GM12878 (cell line): ENCODE data around the gene IFITM1. TPM values are rescaled to one million over a fixed set of nuclear protein-coding genes. Genes with fewer than 3 reads are reported as not detected.
"Not testable (repeated sequence)": the region's sequence is repeated elsewhere in the genome, so short reads cannot be mapped to it uniquely, and the experiment has no call there.

Experiments
- ATAC-seq: fragments of 200-7000 bp; cut with Tn5 transposase; 3 replicates; pipeline ENCODE4 v1.9.1; 2020; ENCODE audit warnings: mild to moderate bottlenecking, moderate library complexity
- BruUV-seq: library from RNA; stranded (reverse); fragments of 400-500 nt; replicated peaks from 2 replicates; lab custom pipeline; 2021; lab: Mats Ljungman, UMichigan
- CTCF ChIA-PET: fragments of 300-600 bp; sonication (Branson Sonifier 250); formaldehyde crosslinking; extraction: SDS; loops from one replicate; lab custom pipeline; 2021; ENCODE audit warnings: inconsistent platforms; lab: Yijun Ruan, JAX
- POLR2A ChIA-PET: fragments of 350-600 bp; formaldehyde crosslinking; extraction: SDS; loops from one replicate; lab custom pipeline; 2021; ENCODE audit warnings: inconsistent platforms; lab: Charles Lee
- RAD21 ChIA-PET: fragments of 300-600 bp; sonication (Branson Sonifier 250); formaldehyde crosslinking; loops from one replicate; lab custom pipeline; 2023; ENCODE audit warnings: antibody characterized with exemption; ENCODE audit not compliant: unreplicated experiment; lab: Charles Lee
- SMC1A ChIA-PET: fragments of 300-600 bp; sonication (Branson Sonifier 250); formaldehyde crosslinking; loops from one replicate; lab custom pipeline; 2023; ENCODE audit not compliant: unreplicated experiment, uncharacterized antibody; lab: Charles Lee
- DNase-seq: peaks from one replicate; pipeline ENCODE4 v3.0.0-alpha.2; 2011; ENCODE audit warnings: low read depth, low spot score
- FAIRE-seq: peaks from 3 replicates; lab custom pipeline; 2011; peaks lifted over from hg19 to GRCh38; lab: Jason Lieb, UNC
- H2AFZ ChIP-seq: 2 replicates; pipeline ENCODE4 v1.6.0; 2011; ENCODE audit warnings: low read depth, low read length, control low read depth; ENCODE audit not compliant: control insufficient read depth
- H3K27ac ChIP-seq: 2 replicates; pipeline ENCODE4 v1.5.1; 2011; ENCODE audit warnings: control low read depth; ENCODE audit not compliant: control insufficient read depth, insufficient read depth
- H3K27me3 ChIP-seq, 2 experiments: replicated peaks in 1 of 2; 2 replicates each; pipeline versions ENCODE4 v1.6.0 to v1.6.1; 2011; ENCODE audit warnings: low read length in 1 of 2; ENCODE audit not compliant: control insufficient read depth in 2 of 2, insufficient read depth in 2 of 2
- H3K36me3 ChIP-seq, 2 experiments: 2 replicates each; pipeline ENCODE4 v1.5.1; 2011; ENCODE audit warnings: low read length in 1 of 2; ENCODE audit not compliant: control insufficient read depth in 2 of 2, insufficient read depth in 2 of 2
- H3K4me1 ChIP-seq: 2 replicates; pipeline ENCODE4 v1.6.1; 2011; ENCODE audit warnings: mild to moderate bottlenecking, low read length, moderate library complexity, mixed read lengths; ENCODE audit not compliant: control insufficient read depth, insufficient read depth
- H3K4me2 ChIP-seq: 2 replicates; pipeline ENCODE4 v1.6.0; 2011; ENCODE audit warnings: control low read depth; ENCODE audit not compliant: control insufficient read depth, insufficient read depth
- H3K4me3 ChIP-seq: fragments of 200-600 bp; sonication (generic); 2 replicates; pipeline ENCODE4 v1.5.1; 2016
- H3K79me2 ChIP-seq: 2 replicates; pipeline ENCODE4 v1.6.0; 2011; ENCODE audit warnings: low read length; ENCODE audit not compliant: control insufficient read depth, insufficient read depth
- H3K9ac ChIP-seq: 2 replicates; pipeline ENCODE4 v1.8.0; 2011; ENCODE audit warnings: low read length, control low read depth, mixed read lengths; ENCODE audit not compliant: control insufficient read depth, insufficient read depth
- H3K9me3 ChIP-seq: replicated peaks from 3 replicates; pipeline ENCODE4 v1.5.1; 2011; ENCODE audit warnings: mild to moderate bottlenecking, low read length; ENCODE audit not compliant: control insufficient read depth, insufficient read depth
- H4K20me1 ChIP-seq: 2 replicates; pipeline ENCODE4 v1.6.0; 2011; ENCODE audit not compliant: control insufficient read depth, insufficient read depth
- MLLT1 ChIP-seq: fragments of 450-650 bp; IDR thresholded peaks from 2 replicates; pipeline ENCODE4 v1.6.1; 2016; ENCODE audit warnings: mild to moderate bottlenecking
- NFYB ChIP-seq: IDR thresholded peaks from 2 replicates; pipeline ENCODE4 v1.6.1; 2011; ENCODE audit warnings: low read depth, mild to moderate bottlenecking, low read length, improper control_type of control experiment, moderate library complexity; ENCODE audit not compliant: insufficient read depth
- RUNX3 ChIP-seq: IDR thresholded peaks from 2 replicates; pipeline ENCODE4 v1.6.1; 2012; ENCODE audit warnings: low read length, inconsistent platforms
- SMAD1 ChIP-seq: fragments of 450-650 bp; IDR thresholded peaks from 2 replicates; pipeline ENCODE4 v1.6.1; 2018; ENCODE audit warnings: mild to moderate bottlenecking, low read depth; ENCODE audit not compliant: partially characterized antibody
- whole genome bisulfite sequencing: methylation state at CpG from one replicate; pipeline ENCODE4 v1.1.6; 2016; ENCODE audit warnings: low lambda C conversion rate; ENCODE audit not compliant: insufficient replicate concordance, insufficient coverage; ENCODE audit errors: missing lambda C conversion rate; 5-methylcytosine and 5-hydroxymethylcytosine counted together
- in situ Hi-C: fragments of 300-500 bp; cut with MboI; formaldehyde crosslinking; loops from 9 replicates; pipeline ENCODE4 v1.14.3; 2018; ENCODE audit warnings: mixed read lengths
- intact Hi-C: fragments of 100-400 bp; cut with micrococcal nuclease; formaldehyde crosslinking; loops from one replicate; pipeline ENCODE4 v1.14.2; 2022; ENCODE audit not compliant: unreplicated experiment
- polyA plus RNA-seq, 11 experiments: library from polyadenylated mRNA; depleted of rRNA in 4 of 11; unstranded in 6 of 11; stranded (reverse) in 5 of 11; fragments of >200 nt; fragmentation: Nextera tagmentation in 4 of 11; fragmentation: Illumina TruSeq in 1 of 11; extraction: Ambion mirVana in 4 of 11; extraction: Trizol in 1 of 11; gene quantifications; 1 replicate in 1 of 11; 2 replicates in 10 of 11; pipeline versions ENCODE4 v1.2.1 to v1.2.3, GENCODE V29; 2011 to 2016; ENCODE audit warnings: inconsistent platforms in 2 of 11, missing spikeins in 2 of 11, low read depth in 1 of 11
- total RNA-seq, 4 experiments: library from RNA; depleted of rRNA in 3 of 4; stranded (reverse); fragments of >200 nt in 3 of 4; fragmentation: Illumina TruSeq in 1 of 4; extraction: Trizol in 1 of 4; gene quantifications; 2 replicates each; pipeline versions ENCODE4 v1.2.1 to v1.2.3, GENCODE V29; 2013 to 2021

IFITM1 gene
- total and polyA plus RNA-seq, 10 of the 15 experiments (the other 5 are each of a cell fraction or from before 2014, with no cell fraction given): 396 to 2,788 (median 607) TPM

GRCh38 chr11:328516-329100, 14.8 kb downstream of the IFITM1 start:
- ATAC-seq, H3K9me3 ChIP-seq, FAIRE-seq, in situ Hi-C loops, intact Hi-C loops, H3K9ac ChIP-seq, H3K36me3 ChIP-seq, H4K20me1 ChIP-seq, H3K79me2 ChIP-seq, DNase-seq, BruUV-seq, H3K27me3 ChIP-seq, H2AFZ ChIP-seq, H3K4me3 ChIP-seq: not testable (repeated sequence)
- ChIA-PET RAD21 (interaction anchor here (0.8 to 5.2 kb wide), 12 partner anchors 12 to 121 kb away, joined by 3 to 68 read pairs (median 8); partner anchors contain the start of genes BET1L, IFITM2 and RIC8A), POLR2A (interaction anchor here (0.6 to 6.0 kb wide), 13 partner anchors 11 to 176 kb away, joined by 3 to 86 read pairs (median 14); partner anchors contain the start of gene IFITM1), CTCF (interaction anchor here (0.9 to 5.4 kb wide), 10 partner anchors 12 to 39 kb away, joined by 3 to 43 read pairs (median 12); partner anchors contain the start of genes IFITM2 and PGGHG), SMC1A (interaction anchor here (0.7 to 4.5 kb wide), 12 partner anchors 12 to 78 kb away, joined by 3 to 44 read pairs (median 14); no protein-coding TSS in a partner anchor)
- TF ChIP-seq MLLT1: peak; percentile 49; the same call in 1 of the 2 replicates
- H3K4me2 ChIP-seq: 0 out of 2 replicates have a peak overlapping the region, but pooled peaks have one; percentile 10
- peak overlapping the region; percentile 51; the same call in 1 of the 2 replicates for H3K27ac ChIP-seq
- H3K4me1 ChIP-seq: peaks cover 51% of the 10 kb centered on the region
- WGBS: 91% methylated on average over 12 of the region's 15 CpGs

GRCh38 chr11:329886-330253, 16.0 kb downstream of the IFITM1 start:
- FAIRE-seq: no peak
- WGBS: 98% methylated on average over 2 of the region's 2 CpGs
- POLR2A ChIA-PET: interaction anchor here (1.0 to 6.0 kb wide), 14 partner anchors 10 to 177 kb away, joined by 3 to 86 read pairs (median 12); partner anchors contain the start of genes BET1L, IFITM1 and RIC8A
- CTCF ChIA-PET: interaction anchor here (0.8 to 5.4 kb wide), 12 partner anchors 10 to 120 kb away, joined by 3 to 43 read pairs (median 10); partner anchors contain the start of genes IFITM2 and PTDSS2
- peaks cover 4% of the 10 kb centered on the region for H3K79me2 ChIP-seq
- in situ Hi-C loops: no loop called here
- H4K20me1 ChIP-seq: no peaks in the 10 kb centered on the region
- no peak overlapping the region for H2AFZ ChIP-seq
- H3K4me2 ChIP-seq: peak overlapping the region; percentile 89; the same call in 1 of the 2 replicates
- no peaks in the 10 kb centered on the region for H3K36me3 ChIP-seq
- TF ChIP-seq RUNX3 (0 out of 2 replicates have a peak, but pooled peaks have one; percentile 1), NFYB (no peak), SMAD1 (peak; percentile 8)
- TF ChIP-seq, all 136 proteins: peak for 2
- RAD21 ChIA-PET: interaction anchor here (0.9 to 5.2 kb wide), 13 partner anchors 10 to 123 kb away, joined by 3 to 68 read pairs (median 5); partner anchors contain the start of genes BET1L and RIC8A
- BruUV-seq: TSS peak; percentile 96
- intact Hi-C loops: loop anchor here (2.0 kb wide), 1 partner anchor 15 kb away; the partner anchor contains the start of gene IFITM1
- Histone ChIP-seq H3K27ac (peak overlapping the region; percentile 82), H3K9me3 (peaks cover 5% of the 10 kb centered on the region; the same call in 2 of the 3 replicates), H3K4me1 (peaks cover 51% of the 10 kb centered on the region), H3K9ac (0 out of 2 replicates have a peak overlapping the region, but pooled peaks have one; percentile 44), H3K27me3 (no peaks in the 10 kb centered on the region), H3K4me3 (no peak overlapping the region)
- SMC1A ChIA-PET: interaction anchor here (0.9 to 4.5 kb wide), 13 partner anchors 10 to 92 kb away, joined by 3 to 44 read pairs (median 11); no protein-coding TSS in a partner anchor
- ATAC-seq (no peak), DNase-seq (no peak)
